HG03039 (cell line): ENCODE results near the gene NPLOC4.

ENCODE experiments used
- ATAC-seq: cut with Tn5 transposase; IDR thresholded peaks from one replicate; pipeline ENCODE4 v1.9.1; 2021; ENCODE audit warnings: mild to moderate bottlenecking, moderate library complexity; ENCODE audit not compliant: unreplicated experiment

Gene NPLOC4

GRCh38 chr17:81520021-81520901, 116.7 kb downstream of the NPLOC4 start:
- no peak for ATAC-seq

GRCh38 chr17:81519284-81520020, 117.5 kb downstream of the NPLOC4 start:
- ATAC-seq: no peak

DNA sequence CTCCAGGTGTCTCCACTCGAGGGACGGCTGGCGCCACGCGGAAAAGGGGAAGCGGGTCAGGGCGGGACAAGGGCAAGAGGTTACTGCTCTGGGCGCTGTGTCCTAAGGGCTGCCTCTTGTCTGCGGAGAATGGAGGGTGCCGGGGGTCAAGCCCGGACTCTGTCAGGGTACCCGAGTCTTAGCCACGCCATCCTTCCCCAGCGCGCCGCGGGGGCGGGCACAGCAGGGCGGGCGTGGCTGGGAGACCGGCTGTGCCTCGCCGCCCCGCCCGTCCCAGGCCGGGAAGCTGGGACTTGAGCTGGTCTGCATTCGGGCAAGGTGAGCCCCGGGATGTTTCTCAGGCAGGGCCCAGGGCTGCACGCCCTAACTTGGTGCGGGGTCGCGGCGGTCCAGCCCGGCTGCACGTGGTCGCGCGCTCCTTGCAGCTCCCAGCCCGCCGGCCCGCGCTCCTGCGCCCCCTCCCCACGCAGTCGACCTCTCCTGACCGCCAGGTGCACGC, 118.1 kb downstream of the NPLOC4 start:
- ATAC-seq: no peak

GRCh38 chr17:81518113-81518784, 118.7 kb downstream of the NPLOC4 start:
- no peak for ATAC-seq

DNA sequence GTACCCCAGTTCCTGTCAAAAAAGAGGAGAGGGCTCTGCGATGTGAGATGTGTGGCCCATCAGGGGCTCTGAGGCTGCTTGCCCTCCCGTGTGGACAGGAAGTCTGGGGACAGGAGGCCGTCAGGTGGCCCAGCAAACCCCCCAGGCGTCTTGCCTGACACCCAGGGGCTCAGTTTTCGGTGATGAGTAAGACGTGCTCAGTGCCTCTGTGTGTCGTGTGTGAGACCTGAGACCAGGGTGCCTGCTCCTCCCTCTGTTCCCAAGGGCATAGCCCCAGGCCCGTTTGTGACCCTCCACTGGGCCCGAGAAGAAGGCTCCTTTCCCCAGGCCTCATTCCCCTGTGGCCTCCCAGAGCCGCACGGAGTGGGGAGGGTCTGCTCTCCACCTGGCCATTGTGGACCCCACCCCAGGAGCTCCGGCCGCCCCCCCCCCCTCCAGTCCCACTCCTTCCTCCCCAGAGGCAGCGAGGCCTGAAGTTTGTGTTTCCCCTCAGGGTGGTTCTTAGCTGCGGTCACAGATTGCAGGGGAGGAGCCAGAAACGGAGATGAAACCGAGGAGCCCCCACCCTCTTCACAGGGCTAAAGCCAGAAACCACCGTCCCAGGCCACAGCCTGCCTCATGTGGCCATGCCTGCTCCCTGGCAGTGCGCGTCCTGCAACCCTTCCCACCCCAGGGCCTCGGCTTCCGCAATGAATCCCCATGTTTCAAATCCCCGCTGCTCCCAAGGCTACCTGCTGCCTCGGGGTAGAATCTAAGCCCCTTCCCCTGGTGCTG, 119.4 kb downstream of the NPLOC4 start:
- no peak for ATAC-seq

DNA sequence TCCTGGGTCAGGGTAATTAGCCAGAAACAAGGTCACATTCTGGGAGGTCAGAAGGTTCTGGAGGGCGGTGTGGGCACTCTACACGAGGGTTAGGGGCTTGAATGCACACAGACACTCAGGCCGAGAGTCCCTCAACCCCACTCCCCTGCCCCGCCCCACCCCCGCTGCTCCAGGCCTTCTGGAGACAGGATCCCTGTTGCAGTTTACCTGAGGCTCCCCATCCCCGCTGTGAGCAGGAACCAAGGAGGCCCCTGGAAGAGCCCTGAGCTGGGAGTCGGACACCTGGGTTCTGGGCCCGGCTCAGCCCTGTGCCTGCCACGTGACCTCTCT, 119.9 kb downstream of the NPLOC4 start:
- no peak for ATAC-seq

DNA sequence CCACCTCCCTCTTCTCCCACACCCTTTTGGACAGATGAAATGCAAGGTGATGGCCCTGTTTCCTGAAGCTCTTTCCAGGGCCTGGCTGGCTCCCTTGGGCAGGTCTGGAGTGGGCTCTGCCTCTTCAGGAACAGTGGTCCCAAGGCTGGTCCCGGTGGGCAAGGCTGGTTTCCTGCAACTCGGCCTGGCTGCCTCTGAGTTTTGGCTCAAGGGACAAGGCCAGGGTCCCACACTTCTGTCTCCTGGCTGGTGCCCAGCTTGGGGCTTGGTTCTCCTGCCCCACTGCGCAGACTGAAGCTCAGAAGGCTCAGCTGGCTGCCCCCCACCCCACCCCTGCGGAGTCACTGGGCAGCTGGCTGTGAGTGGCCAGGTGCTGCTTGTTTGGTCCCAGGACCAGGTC, 120.5 kb downstream of the NPLOC4 start:
- no peak for ATAC-seq

GRCh38 chr17:81515530-81516041, 121.3 kb downstream of the NPLOC4 start:
- ATAC-seq: no peak

- no peak for ATAC-seq
These were observed 122.0 kb downstream of the NPLOC4 start for GRCh38 chr17:81514739-81515529.

DNA sequence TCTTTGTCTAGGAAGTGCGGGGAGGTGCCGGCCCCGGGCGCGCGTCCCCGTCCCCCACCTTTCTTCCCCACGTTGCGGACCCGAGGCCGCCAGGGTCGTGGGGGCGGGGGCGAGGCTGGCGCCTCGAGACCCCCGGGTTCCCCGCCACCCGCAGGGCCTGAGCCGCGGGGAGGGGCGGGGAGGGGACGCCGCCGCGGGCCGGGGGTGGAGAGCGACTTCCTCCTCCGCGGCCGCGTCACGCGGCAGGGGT, 122.5 kb downstream of the NPLOC4 start:
- no peak for ATAC-seq

- ATAC-seq: no peak
These were observed 123.0 kb downstream of the NPLOC4 start for GRCh38 chr17:81513753-81514488.

GRCh38 chr17:81513372-81513752, 123.5 kb downstream of the NPLOC4 start:
- no peak for ATAC-seq

- peak; percentile 44 for ATAC-seq
These were observed 124.1 kb downstream of the NPLOC4 start, which contains the start of gene ACTG1 for GRCh38 chr17:81512562-81513371. ACTG1 (minus strand) TSS chr17:81512799; CDS start chr17:81512354, 445 bp downstream.

DNA sequence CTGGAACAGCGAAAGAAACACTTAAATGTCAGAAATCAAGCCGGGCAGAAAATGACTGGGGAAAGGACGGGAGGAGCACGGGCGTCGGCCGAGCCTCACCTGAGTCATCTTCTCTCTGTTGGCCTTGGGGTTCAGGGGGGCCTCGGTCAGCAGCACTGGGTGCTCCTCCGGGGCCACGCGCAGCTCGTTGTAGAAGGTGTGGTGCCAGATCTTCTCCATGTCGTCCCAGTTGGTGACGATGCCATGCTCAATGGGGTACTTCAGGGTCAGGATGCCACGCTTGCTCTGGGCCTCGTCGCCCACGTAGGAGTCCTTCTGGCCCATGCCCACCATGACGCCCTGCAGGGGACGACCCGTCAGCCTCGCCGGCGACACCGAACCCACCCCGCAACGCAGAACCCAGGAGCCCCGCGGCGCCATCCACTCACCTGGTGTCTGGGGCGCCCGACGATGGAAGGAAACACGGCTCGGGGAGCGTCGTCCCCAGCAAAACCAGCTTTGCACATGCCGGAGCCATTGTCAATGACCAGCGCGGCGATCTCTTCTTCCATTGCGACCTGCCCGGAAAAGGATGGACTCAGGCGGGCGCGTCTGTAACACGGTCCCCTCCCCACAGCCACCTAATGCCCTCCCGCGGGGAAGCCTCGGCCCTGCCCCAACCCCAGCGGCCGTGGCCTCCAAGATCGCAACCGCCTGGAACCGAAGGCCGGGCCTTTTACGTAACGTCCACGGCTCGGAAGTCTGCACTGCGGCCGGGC, 124.9 kb downstream of the NPLOC4 start:
- no peak for ATAC-seq

GRCh38 chr17:81511554-81511803, 125.4 kb downstream of the NPLOC4 start:
- no peak for ATAC-seq

DNA sequence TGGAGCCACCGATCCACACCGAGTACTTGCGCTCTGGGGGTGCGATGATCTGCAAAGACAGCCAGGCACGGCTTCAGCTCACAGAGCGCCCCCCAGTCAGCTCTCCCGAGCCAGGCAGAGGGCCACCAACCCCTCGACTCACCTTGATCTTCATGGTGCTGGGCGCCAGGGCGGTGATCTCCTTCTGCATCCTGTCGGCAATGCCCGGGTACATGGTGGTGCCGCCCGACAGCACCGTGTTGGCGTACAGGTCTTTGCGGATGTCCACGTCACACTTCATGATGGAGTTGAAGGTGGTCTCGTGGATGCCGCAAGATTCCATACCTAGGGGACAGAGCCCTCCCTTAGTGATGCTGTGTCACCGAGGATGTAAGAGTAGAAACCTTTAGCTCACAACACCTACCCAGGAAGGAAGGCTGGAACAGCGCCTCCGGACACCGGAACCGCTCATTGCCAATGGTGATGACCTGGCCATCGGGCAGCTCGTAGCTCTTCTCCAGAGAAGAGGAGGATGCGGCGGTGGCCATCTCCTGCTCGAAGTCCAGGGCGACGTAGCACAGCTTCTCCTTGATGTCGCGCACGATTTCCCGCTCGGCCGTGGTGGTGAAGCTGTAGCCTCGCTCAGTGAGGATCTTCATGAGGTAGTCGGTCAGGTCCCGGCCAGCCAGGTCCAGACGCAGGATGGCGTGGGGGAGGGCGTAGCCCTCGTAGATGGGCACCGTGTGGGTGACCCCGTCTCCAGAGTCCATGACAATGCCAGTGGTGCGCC, 125.9 kb downstream of the NPLOC4 start:
- no peak for ATAC-seq
